Measurements from ENCODE around the gene PCDHB15.
"Not testable (repeated sequence)": the region's sequence is repeated elsewhere in the genome, so short reads cannot be mapped to it uniquely, and the experiment has no call there.

PCDHB15 gene

DNA sequence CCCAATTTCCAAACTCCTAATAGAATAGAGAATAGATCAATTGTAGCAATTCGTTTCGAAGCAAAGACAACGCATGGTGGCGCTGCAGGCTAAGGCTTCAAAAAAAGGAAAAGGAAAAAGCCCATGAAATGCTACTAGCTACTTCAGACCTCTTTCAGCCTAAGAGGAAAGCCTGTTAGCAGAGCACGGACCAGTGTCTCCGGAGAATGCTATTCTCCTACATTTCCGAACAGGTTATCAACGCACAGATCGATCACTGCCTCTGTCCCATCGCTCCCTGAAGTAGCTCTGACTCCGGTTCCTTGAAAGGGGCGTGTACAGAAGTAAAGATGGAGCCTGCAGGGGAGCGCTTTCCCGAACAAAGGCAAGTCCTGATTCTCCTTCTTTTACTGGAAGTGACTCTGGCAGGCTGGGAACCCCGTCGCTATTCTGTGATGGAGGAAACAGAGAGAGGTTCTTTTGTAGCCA is at the start of gene PCDHB15:
Gene PCDHB15, plus strand, starts transcription at position 146 of the 468 bp plus-strand sequence. Its CDS starts 184 bp downstream, at position 330.
- Histone ChIP-seq H3K4me1 (ENCODE audit: insufficient read depth, insufficient read length) (no peaks in the 10 kb centered on the region), H3K27me3 (ENCODE audit: insufficient read depth, insufficient read length) (no peaks in the 10 kb centered on the region), H3K9ac (ENCODE audit: insufficient read length, low read depth) (peak within 1 kb of the TSS; percentile 22), H3K36me3 (ENCODE audit: insufficient read depth, insufficient read length, low read length) (no peaks in the 10 kb centered on the region), H3K9me3 (ENCODE audit: insufficient read depth, low read length) (peaks cover 19% of the 10 kb centered on the region; the same call in 1 of the 2 replicates), H3K4me3 (ENCODE audit: insufficient read length, low read depth) (peak within 1 kb of the TSS; percentile 21)
- no peak for DNase-seq (ENCODE audit: low read depth, low spot score)
- TF ChIP-seq YY1 (IDR thresholded peaks at IDR 0.05; ENCODE audit: insufficient read depth, insufficient read length) (no peak), ZNF274 (IDR thresholded peaks at IDR 0.05; ENCODE audit: low read depth, low read length) (no peak)

DNA sequence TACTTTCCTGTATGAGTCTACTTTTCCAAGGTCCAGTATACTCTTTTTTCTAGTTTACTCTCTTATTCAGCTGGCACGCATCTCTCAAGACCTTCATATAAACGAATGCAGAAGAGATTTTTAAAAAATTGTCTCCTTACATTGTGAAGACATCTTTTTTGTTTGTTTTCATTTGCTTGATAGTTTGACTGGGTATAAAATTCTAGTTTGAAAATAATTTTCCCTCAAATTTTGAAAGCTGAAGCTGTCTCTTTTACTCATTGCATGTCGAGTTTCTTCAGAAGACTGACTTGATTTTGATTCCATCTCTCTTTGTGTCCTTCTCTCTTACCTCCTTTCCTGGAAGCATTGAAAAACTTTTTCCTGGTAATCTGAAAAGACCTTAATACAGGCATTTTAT is 48.8 kb upstream of the PCDHB15 start:
- DNase-seq (ENCODE audit: low read depth, low spot score), result no peak
- Histone ChIP-seq H3K4me1 (ENCODE audit: insufficient read depth, insufficient read length) (no peaks in the 10 kb centered on the region), H3K4me3 (ENCODE audit: insufficient read length, low read depth) (no peak overlapping the region), H3K27me3 (ENCODE audit: insufficient read depth, insufficient read length) (peaks cover 15% of the 10 kb centered on the region), H3K9me3 (ENCODE audit: insufficient read depth, low read length) (peaks cover 15% of the 10 kb centered on the region), H3K36me3 (ENCODE audit: insufficient read depth, insufficient read length, low read length) (no peaks in the 10 kb centered on the region), H3K9ac (ENCODE audit: insufficient read length, low read depth) (no peak overlapping the region)
- no peak for TF ChIP-seq SUZ12 (IDR thresholded peaks at IDR 0.05; ENCODE audit: extremely low read depth, insufficient read depth, insufficient read length)
- TF ChIP-seq YY1 (IDR thresholded peaks at IDR 0.05; ENCODE audit: insufficient read depth, insufficient read length), result no peak
- no peak for TF ChIP-seq ZNF274 (IDR thresholded peaks at IDR 0.05; ENCODE audit: low read depth, low read length)

DNA sequence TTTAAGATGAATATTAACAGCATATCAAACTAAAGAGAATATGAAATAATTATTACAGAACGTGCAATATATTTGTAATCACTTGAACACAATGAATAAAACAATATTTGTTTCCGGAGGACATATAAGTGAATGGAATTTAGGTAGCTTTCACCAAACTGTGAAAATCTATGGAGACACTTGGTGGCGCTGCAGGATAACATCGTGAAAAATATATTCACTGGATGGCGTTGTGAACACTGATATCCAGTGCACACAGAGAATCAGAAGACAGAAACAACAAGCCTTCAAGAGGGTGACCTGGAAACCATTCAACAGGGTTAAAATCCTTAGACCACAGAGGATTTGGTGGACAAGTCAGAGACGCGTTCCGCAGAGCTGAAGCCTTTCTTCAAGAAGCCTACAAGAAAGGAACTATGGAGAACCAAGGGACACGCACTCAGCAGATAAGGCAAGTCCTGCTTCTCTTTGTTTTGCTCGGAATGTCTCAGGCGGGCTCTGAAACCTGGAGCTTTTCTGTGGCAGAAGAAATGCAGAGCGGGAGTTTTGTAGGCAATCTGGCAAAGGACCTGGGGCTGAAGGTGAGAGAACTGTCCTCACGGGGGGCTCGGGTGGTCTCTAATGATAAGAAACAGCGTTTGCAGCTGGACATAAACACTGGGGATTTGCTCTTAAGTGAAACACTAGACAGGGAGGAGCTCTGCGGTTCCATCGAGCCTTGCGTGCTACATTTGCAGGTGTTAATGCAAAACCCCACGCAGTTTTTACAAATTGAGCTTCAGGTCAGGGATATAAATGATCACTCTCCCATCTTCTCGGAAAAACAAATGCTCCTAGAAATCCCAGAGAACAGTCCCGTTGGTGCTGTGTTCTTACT is 45.6 kb upstream of the PCDHB15 start, which contains the start of gene PCDHB11:
Gene PCDHB11, plus strand, starts transcription at position 269 of the 877 bp plus-strand sequence. Its CDS starts 148 bp downstream, at position 417.
- Histone ChIP-seq H3K4me3 (ENCODE audit: insufficient read length, low read depth) (no peak within 1 kb of the TSS), H3K36me3 (ENCODE audit: insufficient read depth, insufficient read length, low read length) (no peaks in the 10 kb centered on the region), H3K4me1 (ENCODE audit: insufficient read depth, insufficient read length) (no peaks in the 10 kb centered on the region), H3K9me3 (ENCODE audit: insufficient read depth, low read length) (peaks cover 15% of the 10 kb centered on the region), H3K9ac (ENCODE audit: insufficient read length, low read depth) (no peak within 1 kb of the TSS), H3K27me3 (ENCODE audit: insufficient read depth, insufficient read length) (peaks cover 6% of the 10 kb centered on the region)
- DNase-seq (ENCODE audit: low read depth, low spot score), result peak; percentile 6
- TF ChIP-seq SUZ12 (IDR thresholded peaks at IDR 0.05; ENCODE audit: extremely low read depth, insufficient read depth, insufficient read length), result no peak
- no peak for TF ChIP-seq YY1 (IDR thresholded peaks at IDR 0.05; ENCODE audit: insufficient read depth, insufficient read length)
- no peak for TF ChIP-seq ZNF274 (IDR thresholded peaks at IDR 0.05; ENCODE audit: low read depth, low read length)

DNA sequence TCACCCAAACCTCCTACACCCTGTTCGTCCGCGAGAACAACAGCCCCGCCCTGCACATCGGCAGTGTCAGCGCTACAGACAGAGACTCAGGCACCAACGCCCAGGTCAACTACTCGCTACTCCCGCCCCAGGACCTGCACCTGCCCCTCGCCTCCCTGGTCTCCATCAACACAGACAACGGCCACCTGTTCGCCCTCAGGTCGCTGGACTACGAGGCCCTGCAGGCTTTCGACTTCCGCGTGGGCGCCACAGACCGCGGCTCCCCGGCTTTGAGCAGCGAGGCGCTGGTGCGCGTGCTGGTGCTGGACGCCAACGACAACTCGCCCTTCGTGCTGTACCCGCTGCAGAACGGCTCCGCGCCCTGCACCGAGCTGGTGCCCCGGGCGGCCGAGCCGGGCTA is 44.1 kb upstream of the PCDHB15 start:
- not testable (repeated sequence) for H3K4me3 ChIP-seq (ENCODE audit: insufficient read length, low read depth); H3K27me3 ChIP-seq (ENCODE audit: insufficient read depth, insufficient read length); DNase-seq (ENCODE audit: low read depth, low spot score); H3K36me3 ChIP-seq (ENCODE audit: insufficient read depth, insufficient read length, low read length); H3K4me1 ChIP-seq (ENCODE audit: insufficient read depth, insufficient read length); H3K9ac ChIP-seq (ENCODE audit: insufficient read length, low read depth)
- H3K9me3 ChIP-seq (ENCODE audit: insufficient read depth, low read length), result peaks cover 12% of the 10 kb centered on the region

DNA sequence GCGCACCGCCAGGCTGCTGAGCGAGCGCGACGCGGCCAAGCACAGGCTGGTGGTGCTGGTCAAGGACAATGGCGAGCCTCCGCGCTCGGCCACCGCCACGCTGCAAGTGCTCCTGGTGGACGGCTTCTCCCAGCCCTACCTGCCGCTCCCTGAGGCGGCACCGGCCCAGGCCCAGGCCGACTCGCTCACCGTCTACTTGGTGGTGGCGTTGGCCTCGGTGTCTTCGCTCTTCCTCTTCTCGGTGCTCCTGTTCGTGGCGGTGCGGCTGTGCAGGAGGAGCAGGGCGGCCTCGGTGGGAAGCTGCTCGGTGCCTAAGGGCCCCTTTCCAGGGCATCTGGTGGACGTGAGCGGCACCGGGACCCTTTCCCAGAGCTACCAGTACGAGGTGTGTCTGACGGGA is 43.5 kb upstream of the PCDHB15 start:
- H3K36me3 ChIP-seq (ENCODE audit: insufficient read depth, insufficient read length, low read length); H3K9ac ChIP-seq (ENCODE audit: insufficient read length, low read depth); H3K27me3 ChIP-seq (ENCODE audit: insufficient read depth, insufficient read length); DNase-seq (ENCODE audit: low read depth, low spot score); H3K9me3 ChIP-seq (ENCODE audit: insufficient read depth, low read length); H3K4me1 ChIP-seq (ENCODE audit: insufficient read depth, insufficient read length); H3K4me3 ChIP-seq (ENCODE audit: insufficient read length, low read depth): not testable (repeated sequence)

DNA sequence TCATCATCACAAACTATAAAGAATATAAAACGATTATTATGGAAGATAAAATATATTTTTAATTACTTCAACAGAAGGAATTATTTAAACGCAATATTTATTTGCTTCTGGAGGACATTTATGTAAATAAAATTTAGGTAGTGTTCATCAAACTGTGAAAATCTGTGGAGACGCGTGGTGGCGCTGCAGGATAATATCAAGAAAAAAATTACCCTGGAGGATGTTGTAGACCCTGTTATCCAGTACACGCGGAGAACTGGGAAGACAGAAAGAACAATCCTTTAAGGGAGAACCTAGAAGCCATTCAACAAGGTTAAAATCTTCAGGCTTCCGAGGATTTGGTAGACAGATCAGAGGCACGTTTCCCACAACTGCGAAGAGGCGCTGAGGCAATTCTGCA is 36.7 kb upstream of the PCDHB15 start, which contains the start of gene PCDHB12:
Gene PCDHB12, plus strand, starts transcription at position 242 of the 400 bp plus-strand sequence. CDS start 189 bp downstream, outside the sequence.
- Histone ChIP-seq H3K4me3 (ENCODE audit: insufficient read length, low read depth) (no peak within 1 kb of the TSS), H3K27me3 (ENCODE audit: insufficient read depth, insufficient read length) (no peaks in the 10 kb centered on the region), H3K4me1 (ENCODE audit: insufficient read depth, insufficient read length) (no peaks in the 10 kb centered on the region), H3K9ac (ENCODE audit: insufficient read length, low read depth) (no peak within 1 kb of the TSS), H3K36me3 (ENCODE audit: insufficient read depth, insufficient read length, low read length) (no peaks in the 10 kb centered on the region), H3K9me3 (ENCODE audit: insufficient read depth, low read length) (no peaks in the 10 kb centered on the region)
- TF ChIP-seq YY1 (IDR thresholded peaks at IDR 0.05; ENCODE audit: insufficient read depth, insufficient read length) (no peak), ZNF274 (IDR thresholded peaks at IDR 0.05; ENCODE audit: low read depth, low read length) (no peak), SUZ12 (IDR thresholded peaks at IDR 0.05; ENCODE audit: extremely low read depth, insufficient read depth, insufficient read length) (no peak)
- DNase-seq (ENCODE audit: low read depth, low spot score), result no peak

DNA sequence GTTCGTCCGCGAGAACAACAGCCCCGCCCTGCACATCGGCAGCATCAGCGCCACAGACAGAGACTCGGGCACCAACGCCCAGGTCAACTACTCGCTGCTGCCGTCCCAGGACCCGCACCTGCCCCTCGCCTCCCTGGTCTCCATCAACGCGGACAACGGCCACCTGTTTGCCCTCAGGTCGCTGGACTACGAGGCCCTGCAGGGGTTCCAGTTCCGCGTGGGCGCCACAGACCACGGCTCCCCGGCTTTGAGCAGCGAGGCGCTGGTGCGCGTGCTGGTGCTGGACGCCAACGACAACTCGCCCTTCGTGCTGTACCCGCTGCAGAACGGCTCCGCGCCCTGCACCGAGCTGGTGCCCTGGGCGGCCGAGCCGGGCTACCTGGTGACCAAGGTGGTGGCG is 34.9 kb upstream of the PCDHB15 start:
- not testable (repeated sequence) for DNase-seq (ENCODE audit: low read depth, low spot score); H3K36me3 ChIP-seq (ENCODE audit: insufficient read depth, insufficient read length, low read length); H3K4me3 ChIP-seq (ENCODE audit: insufficient read length, low read depth); H3K9me3 ChIP-seq (ENCODE audit: insufficient read depth, low read length); H3K27me3 ChIP-seq (ENCODE audit: insufficient read depth, insufficient read length); H3K9ac ChIP-seq (ENCODE audit: insufficient read length, low read depth); H3K4me1 ChIP-seq (ENCODE audit: insufficient read depth, insufficient read length)

DNA sequence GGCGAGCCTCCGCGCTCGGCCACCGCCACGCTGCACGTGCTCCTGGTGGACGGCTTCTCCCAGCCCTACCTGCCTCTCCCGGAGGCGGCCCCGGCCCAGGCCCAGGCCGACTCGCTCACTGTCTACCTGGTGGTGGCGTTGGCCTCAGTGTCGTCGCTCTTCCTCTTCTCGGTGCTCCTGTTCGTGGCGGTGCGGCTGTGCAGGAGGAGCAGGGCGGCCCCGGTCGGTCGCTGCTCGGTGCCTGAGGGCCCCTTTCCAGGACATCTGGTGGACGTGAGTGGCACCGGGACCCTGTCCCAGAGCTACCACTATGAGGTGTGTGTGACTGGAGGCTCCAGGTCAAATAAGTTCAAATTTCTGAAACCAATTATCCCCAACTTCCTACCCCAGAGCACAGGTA is 34.3 kb upstream of the PCDHB15 start:
- H3K27me3 ChIP-seq (ENCODE audit: insufficient read depth, insufficient read length); DNase-seq (ENCODE audit: low read depth, low spot score): not testable (repeated sequence)

DNA sequence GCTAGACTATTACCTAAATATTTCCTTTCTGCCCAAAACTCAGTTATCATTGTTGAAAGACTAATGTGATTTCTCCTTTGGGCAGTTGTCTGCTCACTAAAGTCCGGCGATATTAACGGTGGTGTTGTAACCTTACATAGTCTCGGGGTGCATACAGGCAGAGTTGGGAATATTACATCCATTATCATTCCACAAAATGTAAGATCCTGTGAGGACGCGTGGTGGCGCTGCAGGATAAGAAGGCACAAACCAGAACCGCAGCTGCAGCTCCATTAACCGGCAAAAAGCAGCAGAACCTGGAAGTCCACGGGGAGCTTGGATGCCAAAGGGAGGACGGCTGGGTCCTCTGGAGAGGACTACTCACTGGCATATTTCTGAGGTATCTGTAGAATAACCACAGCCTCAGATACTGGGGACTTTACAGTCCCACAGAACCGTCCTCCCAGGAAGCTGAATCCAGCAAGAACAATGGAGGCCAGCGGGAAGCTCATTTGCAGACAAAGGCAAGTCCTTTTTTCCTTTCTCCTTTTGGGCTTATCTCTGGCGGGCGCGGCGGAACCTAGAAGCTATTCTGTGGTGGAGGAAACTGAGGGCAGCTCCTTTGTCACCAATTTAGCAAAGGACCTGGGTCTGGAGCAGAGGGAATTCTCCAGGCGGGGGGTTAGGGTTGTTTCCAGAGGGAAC is 31.4 kb upstream of the PCDHB15 start, which contains the start of gene PCDHB13:
Gene PCDHB13, plus strand, starts transcription at position 264 of the 684 bp plus-strand sequence. Its CDS starts 205 bp downstream, at position 469.
- peak; percentile 32 for DNase-seq (ENCODE audit: low read depth, low spot score)
- H3K36me3 ChIP-seq (ENCODE audit: insufficient read depth, insufficient read length, low read length); H3K27me3 ChIP-seq (ENCODE audit: insufficient read depth, insufficient read length); H3K9ac ChIP-seq (ENCODE audit: insufficient read length, low read depth); H3K9me3 ChIP-seq (ENCODE audit: insufficient read depth, low read length); H3K4me1 ChIP-seq (ENCODE audit: insufficient read depth, insufficient read length); H3K4me3 ChIP-seq (ENCODE audit: insufficient read length, low read depth): not testable (repeated sequence)

More for the DNA sequence above, 34.3 kb upstream of the PCDHB15 start:
- H3K36me3 ChIP-seq (ENCODE audit: insufficient read depth, insufficient read length, low read length); H3K4me3 ChIP-seq (ENCODE audit: insufficient read length, low read depth); H3K4me1 ChIP-seq (ENCODE audit: insufficient read depth, insufficient read length); H3K9ac ChIP-seq (ENCODE audit: insufficient read length, low read depth); H3K9me3 ChIP-seq (ENCODE audit: insufficient read depth, low read length): not testable (repeated sequence)

DNA sequence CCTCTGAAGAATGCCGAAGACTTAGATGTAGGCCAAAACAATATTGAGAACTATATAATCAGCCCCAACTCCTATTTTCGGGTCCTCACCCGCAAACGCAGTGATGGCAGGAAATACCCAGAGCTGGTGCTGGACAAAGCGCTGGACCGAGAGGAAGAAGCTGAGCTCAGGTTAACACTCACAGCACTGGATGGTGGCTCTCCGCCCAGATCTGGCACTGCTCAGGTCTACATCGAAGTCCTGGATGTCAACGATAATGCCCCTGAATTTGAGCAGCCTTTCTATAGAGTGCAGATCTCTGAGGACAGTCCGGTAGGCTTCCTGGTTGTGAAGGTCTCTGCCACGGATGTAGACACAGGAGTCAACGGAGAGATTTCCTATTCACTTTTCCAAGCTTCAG is 30.6 kb upstream of the PCDHB15 start:
- not testable (repeated sequence) for H3K4me1 ChIP-seq (ENCODE audit: insufficient read depth, insufficient read length); DNase-seq (ENCODE audit: low read depth, low spot score); H3K9me3 ChIP-seq (ENCODE audit: insufficient read depth, low read length); H3K36me3 ChIP-seq (ENCODE audit: insufficient read depth, insufficient read length, low read length); H3K9ac ChIP-seq (ENCODE audit: insufficient read length, low read depth); H3K27me3 ChIP-seq (ENCODE audit: insufficient read depth, insufficient read length); H3K4me3 ChIP-seq (ENCODE audit: insufficient read length, low read depth)

All from NT2/D1 (cell line).